ENCODE results near the gene ARHGAP6. TPM values are rescaled to one million over a fixed set of nuclear protein-coding genes. Genes with fewer than 3 reads are reported as not detected.

The ARHGAP6 gene
- total and polyA plus RNA-seq, 7 donors = 1.8 to 20.6 (median 6.4) TPM

GRCh38 chrX:11285651-11286050, 380.1 kb downstream of the ARHGAP6 start:
- H3K9me3 ChIP-seq = no peaks in the 10 kb centered on the region
- no peak overlapping the region for H3K4me3 ChIP-seq
- no peak for DNase-seq
- ATAC-seq = no peak
- intact Hi-C loops (cut with DNase I) = no loop called here
- no peaks in the 10 kb centered on the region for H3K4me1 ChIP-seq
- H3K27me3 ChIP-seq (ENCODE audit: insufficient read depth in 3 of 3, low read length in 2 of 3) = no peaks in the 10 kb centered on the region
- no peak for TF ChIP-seq CTCF (IDR thresholded peaks at IDR 0.05)
- 45 to 64% (median 47%) methylated on average over 3 of the region's 3 CpGs for WGBS, 3 donors
- H3K27ac ChIP-seq = no peak overlapping the region
- no peaks in the 10 kb centered on the region for H3K36me3 ChIP-seq (ENCODE audit: insufficient read depth in 1 of 2, low read depth in 1 of 2)

- no peak for ATAC-seq
- WGBS, 3 donors = 46 to 75% (median 68%) methylated on average over 2 of the region's 2 CpGs
- H3K27ac ChIP-seq = no peak overlapping the region
- no peak for DNase-seq
- intact Hi-C loops (cut with DNase I) = no loop called here
- no peak for TF ChIP-seq CTCF (IDR thresholded peaks at IDR 0.05)
- H3K9me3 ChIP-seq = no peaks in the 10 kb centered on the region
- no peak overlapping the region for H3K4me3 ChIP-seq
- no peaks in the 10 kb centered on the region for H3K4me1 ChIP-seq
- no peaks in the 10 kb centered on the region for H3K36me3 ChIP-seq (ENCODE audit: insufficient read depth in 1 of 2, low read depth in 1 of 2)
- no peaks in the 10 kb centered on the region for H3K27me3 ChIP-seq (ENCODE audit: insufficient read depth in 3 of 3, low read length in 2 of 3)
These were observed 383.7 kb downstream of the ARHGAP6 start for GRCh38 chrX:11282043-11282442.

GRCh38 chrX:11273544-11273943, 392.2 kb downstream of the ARHGAP6 start:
- intact Hi-C loops (cut with DNase I) = no loop called here
- Histone ChIP-seq H3K9me3 (no peaks in the 10 kb centered on the region), H3K27ac (no peak overlapping the region), H3K4me3 (no peak overlapping the region), H3K4me1 (no peaks in the 10 kb centered on the region), H3K36me3 (ENCODE audit: insufficient read depth in 1 of 2, low read depth in 1 of 2) (no peaks in the 10 kb centered on the region), H3K27me3 (ENCODE audit: insufficient read depth in 3 of 3, low read length in 2 of 3) (no peaks in the 10 kb centered on the region)
- 61 to 95% (median 68%) methylated on average over 1 of the region's 1 CpG for WGBS, 3 donors
- ATAC-seq (no peak), DNase-seq (no peak)
- TF ChIP-seq CTCF (IDR thresholded peaks at IDR 0.05) = no peak

GRCh38 chrX:11272863-11273262, 392.9 kb downstream of the ARHGAP6 start:
- no peak for ATAC-seq
- Histone ChIP-seq H3K36me3 (ENCODE audit: insufficient read depth in 1 of 2, low read depth in 1 of 2) (no peaks in the 10 kb centered on the region), H3K27me3 (ENCODE audit: insufficient read depth in 3 of 3, low read length in 2 of 3) (no peaks in the 10 kb centered on the region), H3K27ac (no peak overlapping the region), H3K4me1 (no peaks in the 10 kb centered on the region), H3K4me3 (no peak overlapping the region), H3K9me3 (no peaks in the 10 kb centered on the region)
- DNase-seq = no peak
- intact Hi-C loops (cut with DNase I) = no loop called here
- WGBS, 3 donors = 74 to 94% (median 89%) methylated on average over 5 of the region's 5 CpGs
- no peak for TF ChIP-seq CTCF (IDR thresholded peaks at IDR 0.05)

GRCh38 chrX:11272290-11272689, 393.4 kb downstream of the ARHGAP6 start:
- no peak for ATAC-seq

More at GRCh38 chrX:11272290-11272689, 393.4 kb downstream of the ARHGAP6 start:
- DNase-seq = no peak
- no peak overlapping the region for H3K4me3 ChIP-seq
- H3K27me3 ChIP-seq (ENCODE audit: insufficient read depth in 3 of 3, low read length in 2 of 3) = no peaks in the 10 kb centered on the region
- H3K36me3 ChIP-seq (ENCODE audit: insufficient read depth in 1 of 2, low read depth in 1 of 2) = no peaks in the 10 kb centered on the region
- no peaks in the 10 kb centered on the region for H3K9me3 ChIP-seq
- H3K4me1 ChIP-seq = no peaks in the 10 kb centered on the region
- H3K27ac ChIP-seq = no peak overlapping the region
- WGBS, 3 donors = 68 to 88% (median 74%) methylated on average over 2 of the region's 2 CpGs
- TF ChIP-seq CTCF (IDR thresholded peaks at IDR 0.05) = no peak
- intact Hi-C loops (cut with DNase I) = no loop called here
